HG03280 (cell line): Measurements from ENCODE around the gene SH3PXD2A.
"Not testable (repeated sequence)": the region's sequence is repeated elsewhere in the genome, so short reads cannot be mapped to it uniquely, and the experiment has no call there.

Experiments
- ATAC-seq: cut with Tn5 transposase; IDR thresholded peaks from one replicate; pipeline ENCODE4 v1.9.1; 2021; ENCODE audit warnings: mild to moderate bottlenecking, moderate library complexity; ENCODE audit not compliant: unreplicated experiment

The SH3PXD2A gene

DNA sequence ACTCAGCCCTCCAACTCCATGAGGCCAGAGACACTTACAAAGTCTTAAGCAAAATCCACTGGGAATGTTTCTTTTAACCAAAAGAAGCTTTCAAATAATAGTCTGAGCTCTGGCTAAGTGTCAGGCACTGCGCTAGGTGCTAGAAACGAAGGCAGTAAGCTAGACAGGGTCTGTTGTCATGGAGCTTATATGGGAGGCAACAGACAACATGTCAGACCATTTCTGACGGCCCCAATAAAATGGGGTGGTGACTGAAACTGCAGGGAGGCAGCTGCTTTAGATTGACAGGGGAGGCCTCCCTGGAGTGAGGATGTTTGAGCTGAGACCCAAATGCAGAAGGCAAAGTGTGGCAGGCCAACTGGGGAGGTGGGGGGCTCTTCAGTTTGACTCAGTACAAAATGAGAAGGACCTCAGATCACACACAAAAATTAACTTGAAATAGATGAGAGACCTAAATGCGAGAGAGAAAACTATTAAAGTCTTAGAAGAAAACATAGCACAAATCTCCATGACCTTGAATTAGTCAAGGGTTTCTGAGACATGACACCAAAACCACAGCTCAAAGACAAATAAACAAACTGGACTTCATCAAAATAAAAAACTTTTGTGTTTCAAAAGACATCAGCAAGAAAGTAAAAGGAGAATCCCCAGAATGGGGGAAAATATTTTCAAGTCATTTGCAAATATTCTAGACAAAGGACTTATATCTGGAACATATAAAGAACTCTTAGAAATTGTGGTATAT lies 40.6 kb downstream of the SH3PXD2A start:
- no peak for ATAC-seq

DNA sequence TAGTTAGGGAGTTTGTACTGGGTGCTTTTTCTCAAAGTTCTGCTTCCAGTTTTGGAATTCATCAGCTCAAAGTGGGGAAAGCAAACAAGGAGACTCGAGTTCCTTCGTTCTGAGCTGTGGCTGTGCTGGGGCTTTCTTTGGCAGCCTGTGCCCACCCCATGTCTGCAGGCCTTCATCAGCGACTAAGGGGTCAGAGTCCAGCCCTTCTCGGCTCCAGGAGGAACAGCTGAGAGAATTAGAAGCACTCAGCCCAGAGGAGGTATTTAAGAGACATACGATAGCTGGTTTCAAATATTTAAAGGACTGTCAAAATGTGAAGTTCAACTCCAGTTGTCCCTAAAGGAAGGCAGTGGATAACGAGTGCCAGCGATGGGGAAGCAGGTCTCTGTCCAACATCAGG lies 41.3 kb downstream of the SH3PXD2A start:
- ATAC-seq, result no peak

DNA sequence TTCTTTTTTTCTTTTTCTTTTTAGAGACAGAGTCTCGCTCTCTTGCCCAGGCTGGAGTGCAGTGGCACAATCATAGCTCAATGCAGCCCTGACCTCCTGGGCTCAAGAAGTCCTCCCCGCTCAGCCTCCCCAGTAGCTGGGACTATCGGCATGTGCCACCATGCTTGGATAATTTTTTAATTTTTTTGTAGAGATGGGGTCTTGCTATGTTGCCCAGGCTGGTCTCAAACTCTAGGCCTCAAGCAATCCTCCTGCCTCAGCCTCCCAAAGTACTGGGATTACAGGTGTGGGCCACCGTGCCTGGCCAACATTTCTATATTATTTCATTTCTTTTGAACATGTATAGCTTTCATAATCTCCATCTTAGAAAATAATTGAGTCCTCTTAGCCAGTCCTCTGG lies 42.1 kb downstream of the SH3PXD2A start:
- not testable (repeated sequence) for ATAC-seq

DNA sequence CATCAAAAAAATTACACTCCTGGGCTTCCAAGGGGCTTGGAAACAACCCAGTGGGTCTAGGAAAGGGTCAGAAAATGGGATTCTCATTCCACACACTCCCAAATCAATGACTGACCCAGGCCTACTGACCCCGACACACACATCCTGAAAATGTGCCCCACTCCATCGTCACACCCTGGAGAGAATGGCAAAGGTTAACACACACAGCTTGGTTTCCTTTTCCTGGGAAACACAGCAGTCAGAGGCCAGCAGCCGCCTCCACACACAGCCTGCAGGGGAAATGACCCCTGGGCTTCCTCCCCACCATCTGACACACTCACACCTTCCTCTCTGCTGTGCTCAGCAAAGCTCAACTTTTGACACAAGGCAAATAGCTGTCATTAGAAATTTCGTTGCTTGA lies 42.9 kb downstream of the SH3PXD2A start:
- ATAC-seq, result no peak

DNA sequence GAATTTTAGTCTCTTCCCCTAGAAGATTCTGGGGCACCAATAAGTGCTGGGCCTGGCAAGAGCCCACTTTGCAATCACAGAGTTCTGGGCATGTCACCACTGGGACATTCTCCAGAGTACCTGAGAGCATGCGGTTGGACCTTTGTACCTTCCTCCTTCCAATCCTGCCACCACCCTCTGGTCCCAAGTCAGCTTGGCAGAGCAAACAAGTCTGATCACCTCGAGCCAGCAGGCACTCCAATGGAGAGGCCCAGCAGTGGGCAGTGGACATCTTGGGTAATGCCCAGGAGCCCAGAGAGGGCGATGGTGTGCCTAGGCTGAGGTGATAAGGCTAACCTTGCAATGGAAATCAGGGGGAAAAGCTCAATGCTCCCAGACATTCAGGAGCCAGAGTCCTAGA lies 43.4 kb downstream of the SH3PXD2A start:
- no peak for ATAC-seq

DNA sequence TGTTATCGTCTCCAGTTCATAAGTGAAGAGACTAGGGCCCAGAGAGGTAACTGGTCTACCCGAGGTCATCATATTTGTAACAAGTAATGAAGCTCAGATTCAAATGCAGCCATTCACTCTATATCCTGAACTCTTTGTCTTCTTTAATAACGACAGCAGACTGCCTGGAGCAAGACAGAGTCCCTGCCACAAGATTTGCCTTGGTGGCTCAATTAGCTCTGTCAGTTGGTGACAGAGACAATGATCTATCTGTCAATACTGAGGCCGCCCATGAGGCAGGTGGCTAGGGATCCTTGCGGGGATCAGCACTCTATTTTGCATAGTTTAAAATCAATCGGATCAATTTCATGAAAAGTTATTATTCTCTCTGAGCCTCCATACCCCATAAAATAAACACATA lies 43.9 kb downstream of the SH3PXD2A start:
- no peak for ATAC-seq

DNA sequence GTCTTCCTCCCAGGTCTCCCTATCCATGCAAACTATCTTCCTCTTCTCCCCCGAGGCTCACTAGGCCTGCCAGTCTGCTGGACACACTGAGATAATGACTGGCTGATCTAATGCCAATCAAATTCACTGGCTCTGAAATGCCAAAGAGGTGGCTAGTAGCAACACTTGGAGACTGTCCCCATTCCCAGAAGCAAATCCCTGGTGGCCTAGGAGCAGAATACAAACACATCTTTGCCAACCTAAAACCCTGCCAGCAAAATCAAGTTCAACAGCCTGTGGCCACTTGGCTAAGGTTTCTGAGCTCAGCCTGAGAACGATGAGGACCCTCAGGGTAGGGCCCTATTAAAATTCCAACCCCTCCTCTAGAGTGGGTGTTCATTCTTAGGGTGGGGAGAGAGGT lies 46.6 kb downstream of the SH3PXD2A start:
- ATAC-seq, result no peak

DNA sequence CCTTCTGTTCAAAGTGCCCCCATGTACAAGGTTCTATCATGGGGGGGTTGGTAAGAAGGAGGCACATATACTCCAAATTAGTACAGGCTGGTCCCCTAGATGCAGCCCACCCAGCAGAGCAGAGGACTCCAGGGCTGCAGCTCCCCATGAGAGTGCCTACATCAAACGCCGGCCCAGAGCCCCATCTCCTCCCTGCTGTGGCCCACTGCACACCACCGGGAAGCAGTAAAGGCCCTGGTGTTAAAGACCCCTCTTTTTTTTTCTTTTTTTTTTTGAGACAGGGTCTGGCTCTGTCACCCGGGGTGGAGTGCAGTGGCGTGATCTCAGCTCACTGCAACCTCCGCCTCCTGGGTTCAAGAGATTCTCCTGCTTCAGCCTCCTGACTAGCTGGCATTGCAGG lies 47.4 kb downstream of the SH3PXD2A start:
- no peak for ATAC-seq

DNA sequence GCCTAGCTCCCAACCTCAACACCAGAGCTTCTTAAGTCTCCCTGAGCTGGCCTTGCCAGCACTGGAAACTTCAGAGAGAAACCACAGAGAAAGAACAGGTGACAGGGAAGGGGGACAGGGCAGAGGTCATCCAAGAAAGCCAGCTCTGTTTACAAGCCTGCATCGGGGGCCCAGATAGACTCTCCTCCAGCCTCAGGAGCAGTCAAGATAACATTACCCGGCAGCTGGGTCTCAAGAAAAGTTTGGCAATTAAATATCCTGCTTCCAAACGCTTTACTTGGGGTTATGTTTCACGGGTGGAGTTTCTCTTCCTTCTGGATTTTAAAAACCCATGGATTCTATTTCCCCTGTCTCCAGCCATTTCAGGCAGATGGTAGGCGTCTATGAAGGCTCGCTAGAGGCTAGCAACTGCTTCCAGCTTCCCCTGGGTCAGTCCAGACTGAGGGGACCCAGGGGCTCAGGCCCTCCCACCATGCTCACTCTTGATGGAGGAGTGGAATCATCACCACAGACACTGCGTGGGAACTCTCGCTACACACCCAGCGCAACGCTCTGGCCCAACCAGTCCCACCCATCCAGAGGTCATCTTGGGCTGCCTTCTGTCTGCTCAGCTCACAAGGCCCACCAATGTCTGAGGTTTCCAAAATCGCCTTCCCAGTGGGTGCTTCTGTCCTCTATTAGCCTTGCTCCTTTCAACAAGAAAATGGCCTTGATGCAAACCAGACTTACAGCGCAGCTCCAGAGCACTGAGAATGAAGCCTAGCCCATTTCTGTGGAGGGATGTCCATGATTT lies 48.8 kb downstream of the SH3PXD2A start:
- ATAC-seq, result no peak

DNA sequence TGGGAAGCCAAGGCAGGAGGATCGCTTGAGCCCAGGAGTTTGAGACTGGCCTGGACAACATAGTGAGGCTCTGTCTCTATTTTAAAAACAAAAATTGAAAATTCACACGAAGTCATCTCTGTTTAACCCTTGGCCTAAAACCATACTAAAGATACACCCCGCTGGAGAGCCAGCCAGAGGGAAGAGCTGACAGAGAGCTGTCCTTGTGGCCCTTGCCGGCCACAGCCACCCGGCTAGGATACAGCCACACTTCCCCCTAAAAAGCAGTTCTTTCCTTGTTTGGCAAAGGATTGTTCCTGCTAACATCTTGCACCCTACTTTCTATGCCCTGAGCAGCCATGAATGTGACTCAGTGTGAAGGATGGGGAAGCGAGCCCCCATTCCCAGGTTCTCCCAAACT lies 49.6 kb downstream of the SH3PXD2A start:
- ATAC-seq, result no peak

DNA sequence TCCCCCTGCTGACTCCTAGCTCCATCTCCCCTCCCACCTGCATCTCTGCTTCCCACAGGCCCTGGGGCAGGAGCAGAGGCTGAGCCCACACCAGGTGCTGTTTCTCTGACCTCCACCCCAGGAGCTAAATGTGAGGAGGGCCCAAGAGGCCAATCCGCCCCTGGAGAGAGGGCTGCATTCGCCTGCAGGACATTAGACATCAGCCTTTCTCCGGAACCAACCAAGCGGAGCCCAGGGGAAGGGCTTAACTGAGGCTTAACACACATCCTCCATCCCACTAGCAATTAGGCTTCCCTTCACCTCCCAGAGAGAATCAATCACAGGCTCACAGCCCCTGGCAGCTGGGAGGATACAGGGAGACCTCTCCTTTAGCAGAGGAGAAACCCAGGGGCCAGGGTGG lies 50.5 kb downstream of the SH3PXD2A start:
- no peak for ATAC-seq

DNA sequence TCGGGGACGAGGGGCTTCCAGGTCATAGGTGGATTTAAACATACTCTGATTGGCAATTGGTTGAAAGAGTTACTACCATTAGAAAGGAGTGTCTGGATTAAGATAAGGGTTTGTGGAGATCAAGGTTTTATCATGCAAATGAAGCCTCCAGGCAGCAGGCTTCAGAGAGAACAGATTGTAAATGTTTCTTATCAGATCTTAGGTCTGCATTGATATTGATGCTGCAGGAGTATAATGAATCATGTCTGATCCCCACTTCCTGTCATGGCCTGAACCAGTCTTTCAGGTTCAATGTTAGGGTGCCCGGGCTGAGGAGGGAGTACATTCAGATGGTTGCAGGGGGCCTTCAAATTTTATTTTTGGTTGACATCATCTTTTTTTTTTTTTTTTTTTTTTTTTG lies 51.4 kb downstream of the SH3PXD2A start:
- ATAC-seq, result no peak

DNA sequence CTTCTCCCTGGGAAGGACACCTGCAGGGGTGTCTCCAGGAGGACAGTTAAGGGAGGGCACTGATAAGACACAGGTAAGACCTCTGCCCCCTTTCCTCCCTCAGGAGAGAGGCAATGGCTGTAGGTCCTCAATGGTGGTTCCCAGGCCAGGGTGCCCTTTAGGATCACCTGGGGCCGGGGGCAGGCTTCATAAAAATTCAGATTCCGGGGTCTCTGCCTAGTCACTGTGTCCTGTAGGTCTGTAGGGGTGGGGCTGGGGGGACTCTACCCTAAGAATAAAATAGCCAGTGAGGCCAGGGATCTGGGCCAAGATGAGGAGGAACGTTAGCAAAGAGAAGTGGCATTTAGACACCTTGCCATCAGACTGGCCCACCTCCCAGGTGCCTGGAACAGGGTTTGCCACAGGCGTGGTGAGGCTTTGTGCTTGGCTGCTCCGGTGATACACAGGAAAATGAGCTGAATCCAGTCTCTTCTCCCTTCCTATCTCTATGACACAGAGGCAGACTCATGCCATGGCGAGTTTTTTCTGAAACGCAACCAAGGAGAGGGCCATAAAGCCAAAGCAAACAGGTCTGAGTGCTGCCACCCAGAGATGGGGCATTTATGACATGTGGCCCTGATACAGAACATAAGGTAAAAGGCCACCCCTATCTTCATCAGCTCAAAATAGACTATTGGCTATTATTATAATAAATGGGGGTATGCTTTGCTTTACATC lies 52.6 kb downstream of the SH3PXD2A start:
- ATAC-seq, result no peak

DNA sequence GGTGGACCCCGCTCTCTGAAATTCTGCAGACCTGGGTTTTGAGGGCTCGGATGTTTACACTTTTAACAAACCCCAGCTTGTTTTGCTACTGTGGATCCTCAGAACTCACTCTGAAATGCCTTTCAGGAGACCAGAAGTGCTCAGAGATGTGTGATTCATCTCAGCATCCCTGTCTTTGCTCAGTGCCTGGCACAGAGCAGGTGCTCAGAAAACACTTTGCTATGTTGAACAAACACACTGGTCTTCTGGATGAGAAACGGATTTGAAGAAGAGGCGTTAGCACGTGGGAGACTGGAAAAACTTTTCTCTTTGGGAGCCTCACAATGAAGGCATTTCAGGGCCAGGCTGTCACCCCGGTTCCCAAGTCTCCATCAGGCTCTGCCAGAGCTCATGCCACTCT lies 53.3 kb downstream of the SH3PXD2A start:
- ATAC-seq, result no peak

DNA sequence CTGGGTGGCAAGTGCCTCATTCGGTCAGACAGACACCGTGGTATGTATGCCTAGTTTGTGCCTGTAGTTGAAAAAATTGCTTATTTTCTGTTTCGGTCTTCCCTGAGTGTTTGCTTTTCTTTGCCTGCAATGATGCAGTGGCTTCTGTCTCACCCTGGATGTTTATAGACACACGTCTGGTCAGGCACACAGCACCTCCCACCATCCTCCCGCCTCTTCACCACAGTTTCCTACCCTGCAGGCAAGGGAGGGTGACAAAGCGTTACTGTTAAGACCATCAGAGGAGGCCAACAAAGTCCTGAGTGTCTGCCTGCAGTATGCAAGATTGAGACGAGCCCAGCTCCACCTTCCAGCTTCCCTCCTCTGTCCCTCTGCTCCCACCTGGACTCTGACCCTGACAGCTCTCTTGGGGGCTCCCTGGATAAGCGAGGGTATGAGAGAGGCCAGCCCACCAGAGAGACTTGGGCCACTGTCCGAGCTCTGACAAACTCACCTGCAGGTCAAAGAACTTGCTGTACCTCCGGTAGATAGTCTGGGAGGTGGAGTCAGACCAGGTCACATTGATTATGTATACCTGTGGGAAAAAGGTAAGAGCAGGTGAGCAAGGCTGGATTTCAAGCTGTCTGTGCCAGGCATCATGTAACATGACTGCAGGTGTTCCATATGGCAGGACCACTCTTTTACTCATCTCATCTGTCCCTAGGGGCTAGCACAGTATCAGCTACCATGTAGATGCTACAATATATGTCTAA lies 54.4 kb downstream of the SH3PXD2A start:
- ATAC-seq, result no peak

DNA sequence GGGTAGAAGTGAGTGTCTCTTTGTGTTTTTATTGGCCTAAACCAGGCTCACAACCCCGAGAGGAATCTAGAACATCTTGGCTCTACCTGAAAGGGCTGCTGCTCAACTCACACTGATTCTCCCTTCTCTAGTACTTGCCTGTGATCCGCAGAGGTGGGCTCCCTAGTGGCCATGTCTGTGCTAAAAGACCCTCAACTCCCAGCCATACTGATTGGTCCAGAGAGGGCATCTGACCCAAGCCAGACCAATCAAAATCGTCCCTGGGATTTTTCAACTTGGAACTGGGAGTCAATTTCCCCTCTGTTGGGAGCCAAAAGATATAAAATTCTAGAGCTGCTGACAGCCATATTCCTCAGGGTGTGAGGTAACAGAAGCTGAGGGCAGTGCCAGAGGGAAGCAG lies 55.3 kb downstream of the SH3PXD2A start:
- ATAC-seq, result no peak

DNA sequence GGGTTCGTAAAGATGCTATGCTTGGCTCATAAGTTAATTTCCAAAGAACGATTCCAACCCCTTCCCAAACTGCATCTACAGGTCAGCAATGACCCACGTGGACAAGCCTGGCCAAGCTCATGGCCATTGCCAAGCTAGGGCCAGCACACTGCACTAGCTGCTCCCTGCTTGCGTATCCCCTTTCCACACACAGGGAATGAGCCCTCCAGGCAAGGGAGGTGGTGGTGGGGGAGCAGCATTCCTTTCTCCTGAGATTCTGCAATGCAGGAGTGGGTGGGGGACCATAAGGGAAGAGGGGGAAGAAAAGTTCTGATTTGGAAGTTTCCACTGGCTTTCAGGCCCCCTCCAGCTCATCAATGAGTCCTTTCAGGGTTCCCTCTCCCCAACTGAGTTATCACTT lies 56.0 kb downstream of the SH3PXD2A start:
- ATAC-seq, result no peak

DNA sequence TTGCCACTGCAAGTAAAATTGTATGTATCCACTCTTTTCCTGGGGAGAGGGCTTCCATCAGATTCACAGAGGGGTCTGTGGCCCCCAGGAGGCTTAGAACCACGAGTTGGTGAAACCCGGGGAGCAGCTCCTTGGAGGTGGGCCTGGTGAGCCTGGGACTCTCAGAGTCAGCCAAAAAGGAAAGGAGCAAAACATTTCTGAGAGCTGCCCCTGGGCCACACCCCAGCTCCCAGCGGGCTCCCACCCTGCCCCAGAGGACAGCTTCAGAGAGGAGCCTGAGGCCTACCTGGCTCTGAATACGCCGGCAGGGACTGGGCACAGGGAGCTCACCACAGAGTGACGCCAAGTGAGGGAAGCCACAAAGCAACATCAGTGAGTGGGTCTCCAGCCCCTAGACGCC lies 56.9 kb downstream of the SH3PXD2A start:
- ATAC-seq, result no peak

DNA sequence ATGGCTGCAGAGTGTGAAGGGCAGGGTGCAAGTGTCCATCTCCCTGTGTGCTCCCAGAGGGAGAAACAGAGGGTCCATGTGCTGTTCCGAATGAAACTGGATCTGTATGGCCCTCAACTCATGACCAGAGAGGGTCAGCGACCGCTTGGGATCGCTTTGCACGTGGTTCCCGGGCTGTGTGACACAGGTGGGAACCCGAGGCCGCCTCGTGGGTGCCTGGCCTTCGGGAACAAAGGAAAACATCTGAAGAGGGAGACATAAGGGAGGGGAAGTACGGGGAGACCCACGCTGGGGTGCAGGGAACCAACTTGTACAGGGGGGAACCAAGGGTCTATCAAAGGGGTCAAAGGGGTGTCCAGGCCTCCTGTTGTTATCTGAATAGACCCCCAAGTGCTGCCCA lies 57.5 kb downstream of the SH3PXD2A start:
- no peak for ATAC-seq

DNA sequence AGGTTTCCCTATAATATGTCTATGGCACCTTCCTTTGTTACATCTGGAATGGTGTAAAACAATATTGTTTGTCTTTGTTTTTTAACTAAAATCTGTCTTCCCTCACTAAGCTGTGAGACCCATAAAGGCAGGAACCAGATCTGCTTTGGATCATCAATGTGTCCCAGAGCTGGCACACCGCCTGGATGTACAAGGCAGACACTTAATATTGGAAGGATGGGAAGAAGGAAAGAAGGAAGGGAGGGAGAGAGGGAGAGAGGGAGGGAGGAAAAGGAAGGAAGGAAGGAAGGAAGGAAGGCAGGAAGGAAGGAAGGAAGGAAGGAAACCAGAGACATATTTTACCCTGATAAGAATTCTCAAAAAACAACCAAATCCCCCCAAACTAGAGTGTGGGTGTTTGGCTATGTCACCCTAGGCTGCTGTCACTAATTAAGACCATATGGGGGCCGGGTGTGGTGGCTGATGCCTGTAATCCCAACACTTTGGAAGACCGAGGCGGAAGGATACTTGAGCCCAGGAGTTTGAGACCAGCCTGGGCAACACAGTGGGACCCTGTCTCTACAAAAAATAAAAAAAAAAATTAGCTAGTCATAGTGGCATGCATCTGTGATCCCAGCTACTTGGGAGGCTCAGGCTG lies 59.6 kb downstream of the SH3PXD2A start:
- no peak for ATAC-seq

DNA sequence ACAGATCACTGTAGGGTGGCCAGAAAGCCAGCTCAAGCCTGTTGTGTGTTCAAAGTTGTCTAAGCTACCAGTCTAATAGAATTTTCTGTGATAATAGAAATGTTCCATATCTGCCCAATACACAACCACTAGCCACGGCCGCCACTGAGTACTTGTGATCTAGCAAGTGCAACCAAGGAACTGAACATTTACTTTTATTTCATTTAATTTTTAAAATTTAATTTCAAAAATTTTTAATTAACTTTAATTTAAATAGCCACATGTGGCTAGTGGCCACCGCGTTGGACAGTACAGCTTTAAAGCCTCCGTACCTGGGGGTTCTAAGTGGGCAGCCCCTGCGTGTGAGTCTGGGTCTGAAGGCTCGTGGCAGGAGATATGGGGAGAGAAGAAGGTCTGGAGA lies 60.4 kb downstream of the SH3PXD2A start:
- ATAC-seq, result no peak
